Tibial nerve (tissue), 3 donors: Measurements from ENCODE around the gene ETNK2.

Experiments used
- CTCF ChIP-seq, 5 experiments: fragments of 200-600 bp in 3 of 5; fragments of 450-650 bp in 2 of 5; sonication (generic) in 3 of 5; IDR thresholded peaks; one replicate each; pipeline ENCODE4 v1.5.1; 2016 to 2019; ENCODE audit warnings: antibody characterized with exemption in 5 of 5, mild to moderate bottlenecking in 3 of 5, moderate library complexity in 2 of 5
- POLR2A ChIP-seq, 2 donors: fragments of 450-650 bp; IDR thresholded peaks; one replicate each; pipeline ENCODE4 v1.6.1; 2017; ENCODE audit warnings: antibody characterized with exemption in 2 of 2, mild to moderate bottlenecking in 2 of 2, moderate library complexity in 2 of 2

GRCh38 chr1:204141131-204141530 lies 10.7 kb downstream of the ETNK2 start:
- no peak for TF ChIP-seq CTCF (IDR thresholded peaks at IDR 0.05)
- TF ChIP-seq POLR2A (IDR thresholded peaks at IDR 0.05), result no peak
